Astrocyte (in vitro differentiated cells and primary cell): ENCODE data around the gene PITPNM2. TPM values are rescaled to one million over a fixed set of nuclear protein-coding genes. Genes with fewer than 3 reads are reported as not detected.

Experiments used
- DNase-seq: peaks from one replicate; pipeline ENCODE4 v3.0.0-alpha.2; 2010; ENCODE audit warnings: low read depth
- FAIRE-seq: peaks from 2 replicates; lab custom pipeline; 2011; peaks lifted over from hg19 to GRCh38; lab: Jason Lieb, UNC
- H2AFZ ChIP-seq: 2 replicates; pipeline ENCODE4 v1.6.0; 2012; ENCODE audit warnings: low read depth, low read length, inconsistent platforms
- H3K27ac ChIP-seq: 2 replicates; pipeline ENCODE4 v1.5.1; 2011; ENCODE audit warnings: low read depth, low read length, inconsistent platforms
- H3K27me3 ChIP-seq: 2 replicates; pipeline ENCODE4 v1.6.0; 2011; ENCODE audit warnings: low read length, inconsistent platforms; ENCODE audit not compliant: insufficient read depth
- H3K36me3 ChIP-seq: 2 replicates; pipeline ENCODE4 v1.5.1; 2011; ENCODE audit warnings: low read length, inconsistent platforms; ENCODE audit not compliant: insufficient read depth
- H3K4me1 ChIP-seq: 2 replicates; pipeline ENCODE4 v1.5.1; 2011; ENCODE audit warnings: low read length, inconsistent platforms; ENCODE audit not compliant: insufficient read depth
- H3K4me2 ChIP-seq: 2 replicates; pipeline ENCODE4 v1.6.0; 2012; ENCODE audit warnings: low read length, inconsistent platforms
- H3K4me3 ChIP-seq: 2 replicates; pipeline ENCODE4 v1.5.1; 2011; ENCODE audit warnings: low read depth, mild to moderate bottlenecking, low read length, inconsistent platforms; ENCODE audit not compliant: insufficient read depth
- H3K79me2 ChIP-seq: 2 replicates; pipeline ENCODE4 v1.6.0; 2012; ENCODE audit warnings: mild to moderate bottlenecking, low read length, inconsistent platforms; ENCODE audit not compliant: insufficient read depth
- H3K9ac ChIP-seq: 2 replicates; pipeline ENCODE4 v1.6.0; 2012; ENCODE audit warnings: mild to moderate bottlenecking, low read length, inconsistent platforms
- H3K9me3 ChIP-seq: 2 replicates; pipeline ENCODE4 v1.5.1; 2012; ENCODE audit warnings: low read depth, mild to moderate bottlenecking, low read length, inconsistent platforms; ENCODE audit not compliant: insufficient read depth
- H4K20me1 ChIP-seq: 2 replicates; pipeline ENCODE4 v1.6.0; 2012; ENCODE audit warnings: low read length, inconsistent platforms; ENCODE audit not compliant: insufficient read depth
- H3K27ac Mint-ChIP-seq: one replicate; pipeline ENCODE4 v1.8.0; 2021; ENCODE audit warnings: mild to moderate bottlenecking, mixed read lengths; ENCODE audit not compliant: unreplicated experiment
- H3K27me3 Mint-ChIP-seq: one replicate; pipeline ENCODE4 v1.8.0; 2021; ENCODE audit warnings: low read depth, mixed read lengths; ENCODE audit not compliant: unreplicated experiment
- H3K36me3 Mint-ChIP-seq: one replicate; pipeline ENCODE4 v1.8.0; 2021; ENCODE audit warnings: low read depth, mixed read lengths; ENCODE audit not compliant: unreplicated experiment
- H3K4me1 Mint-ChIP-seq: one replicate; pipeline ENCODE4 v1.8.0; 2021; ENCODE audit warnings: low read depth, mixed read lengths; ENCODE audit not compliant: unreplicated experiment
- H3K4me3 Mint-ChIP-seq: one replicate; pipeline ENCODE4 v1.8.0; 2021; ENCODE audit warnings: mild to moderate bottlenecking, moderate library complexity, mixed read lengths; ENCODE audit not compliant: unreplicated experiment
- H3K9me3 Mint-ChIP-seq: one replicate; pipeline ENCODE4 v1.8.0; 2021; ENCODE audit warnings: mild to moderate bottlenecking, mixed read lengths; ENCODE audit not compliant: unreplicated experiment
- EZH2 ChIP-seq: IDR thresholded peaks from 2 replicates; pipeline ENCODE4 v1.6.1; 2012; ENCODE audit warnings: mild to moderate bottlenecking, low read length, inconsistent platforms; ENCODE audit not compliant: insufficient read depth
- total RNA-seq: library from RNA; stranded (reverse); gene quantifications from 2 replicates; pipeline ENCODE4 v1.2.1, GENCODE V29; 2021
- TF ChIP-seq, protein P1 (sequence below): IDR thresholded peaks from 2 replicates; pipeline ENCODE4 v1.5.1; 2011; ENCODE audit warnings: low read depth, mild to moderate bottlenecking, inconsistent platforms, low read length, moderate library complexity; ENCODE audit not compliant: insufficient read depth

Gene PITPNM2
- total RNA-seq, 1 donor from 2014 or later: 13.2 TPM

- TF ChIP-seq, protein P1, sequence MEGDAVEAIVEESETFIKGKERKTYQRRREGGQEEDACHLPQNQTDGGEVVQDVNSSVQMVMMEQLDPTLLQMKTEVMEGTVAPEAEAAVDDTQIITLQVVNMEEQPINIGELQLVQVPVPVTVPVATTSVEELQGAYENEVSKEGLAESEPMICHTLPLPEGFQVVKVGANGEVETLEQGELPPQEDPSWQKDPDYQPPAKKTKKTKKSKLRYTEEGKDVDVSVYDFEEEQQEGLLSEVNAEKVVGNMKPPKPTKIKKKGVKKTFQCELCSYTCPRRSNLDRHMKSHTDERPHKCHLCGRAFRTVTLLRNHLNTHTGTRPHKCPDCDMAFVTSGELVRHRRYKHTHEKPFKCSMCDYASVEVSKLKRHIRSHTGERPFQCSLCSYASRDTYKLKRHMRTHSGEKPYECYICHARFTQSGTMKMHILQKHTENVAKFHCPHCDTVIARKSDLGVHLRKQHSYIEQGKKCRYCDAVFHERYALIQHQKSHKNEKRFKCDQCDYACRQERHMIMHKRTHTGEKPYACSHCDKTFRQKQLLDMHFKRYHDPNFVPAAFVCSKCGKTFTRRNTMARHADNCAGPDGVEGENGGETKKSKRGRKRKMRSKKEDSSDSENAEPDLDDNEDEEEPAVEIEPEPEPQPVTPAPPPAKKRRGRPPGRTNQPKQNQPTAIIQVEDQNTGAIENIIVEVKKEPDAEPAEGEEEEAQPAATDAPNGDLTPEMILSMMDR: peak; percentile 42
- no peak for TF ChIP-seq EZH2
- DNase-seq: peak; percentile 99
- FAIRE-seq: peak; percentile 92
- H3K27me3 Mint-ChIP-seq: no peaks in the 10 kb centered on the region
- H3K9me3 Mint-ChIP-seq: no peaks in the 10 kb centered on the region
- H2AFZ ChIP-seq: no peak overlapping the region
- peaks cover 13% of the 10 kb centered on the region for H3K4me1 ChIP-seq
- H3K36me3 Mint-ChIP-seq: peaks cover 3% of the 10 kb centered on the region
- H3K9ac ChIP-seq: peak overlapping the region; percentile 38
- no peaks in the 10 kb centered on the region for H3K9me3 ChIP-seq
- H3K27ac Mint-ChIP-seq: peak overlapping the region; percentile 99
- peak overlapping the region; percentile 77 for H3K27ac ChIP-seq
- peak overlapping the region; percentile 82 for H3K4me2 ChIP-seq
- no peaks in the 10 kb centered on the region for H3K36me3 ChIP-seq
- H3K4me3 ChIP-seq: peak overlapping the region; percentile 22
- peaks cover 37% of the 10 kb centered on the region for H3K4me1 Mint-ChIP-seq
- peak overlapping the region; percentile 47 for H3K4me3 Mint-ChIP-seq
- no peaks in the 10 kb centered on the region for H3K27me3 ChIP-seq
- H3K79me2 ChIP-seq: peaks cover 3% of the 10 kb centered on the region
- no peaks in the 10 kb centered on the region for H4K20me1 ChIP-seq
Observed at GRCh38 chr12:123126294-123127181, 24.4 kb downstream of the PITPNM2 start.

- peaks cover 26% of the 10 kb centered on the region for H3K4me1 Mint-ChIP-seq
- H4K20me1 ChIP-seq: peaks cover 13% of the 10 kb centered on the region
- no peaks in the 10 kb centered on the region for H3K9me3 Mint-ChIP-seq
- H3K79me2 ChIP-seq: peaks cover 3% of the 10 kb centered on the region
- H3K27me3 Mint-ChIP-seq: no peaks in the 10 kb centered on the region
- H2AFZ ChIP-seq: no peak overlapping the region
- DNase-seq: no peak
- no peak for FAIRE-seq
- no peaks in the 10 kb centered on the region for H3K36me3 ChIP-seq
- no peak overlapping the region for H3K27ac Mint-ChIP-seq
- H3K27me3 ChIP-seq: no peaks in the 10 kb centered on the region
- no peak overlapping the region for H3K9ac ChIP-seq
- H3K4me2 ChIP-seq: no peak overlapping the region
- TF ChIP-seq, protein P1: no peak
- TF ChIP-seq EZH2: no peak
- no peaks in the 10 kb centered on the region for H3K9me3 ChIP-seq
- H3K4me3 ChIP-seq: no peak overlapping the region
- no peak overlapping the region for H3K27ac ChIP-seq
- H3K4me3 Mint-ChIP-seq: no peak overlapping the region
- peaks cover 6% of the 10 kb centered on the region for H3K36me3 Mint-ChIP-seq
- H3K4me1 ChIP-seq: peaks cover 13% of the 10 kb centered on the region
Observed at GRCh38 chr12:123122626-123123025, 28.3 kb downstream of the PITPNM2 start.

- Histone ChIP-seq H3K4me2 (no peak overlapping the region), H3K9ac (no peak overlapping the region), H3K79me2 (peaks cover 3% of the 10 kb centered on the region), H3K27me3 (no peaks in the 10 kb centered on the region), H3K27ac (no peak overlapping the region), H3K4me1 (peaks cover 6% of the 10 kb centered on the region), H3K36me3 (no peaks in the 10 kb centered on the region), H2AFZ (no peak overlapping the region), H3K4me3 (no peak overlapping the region), H3K9me3 (no peaks in the 10 kb centered on the region), H4K20me1 (peaks cover 20% of the 10 kb centered on the region)
- no peak for DNase-seq
- Mint-ChIP-seq H3K36me3 (peaks cover 8% of the 10 kb centered on the region), H3K9me3 (no peaks in the 10 kb centered on the region), H3K27me3 (no peaks in the 10 kb centered on the region), H3K4me1 (peaks cover 19% of the 10 kb centered on the region), H3K27ac (no peak overlapping the region), H3K4me3 (no peak overlapping the region)
- no peak for FAIRE-seq
- TF ChIP-seq EZH2: no peak
Observed at GRCh38 chr12:123121670-123122069, 29.2 kb downstream of the PITPNM2 start.
